NCI-H2227 (cell line): Measurements from ENCODE around the gene CLEC4C.
"Not testable (repeated sequence)": the region's sequence is repeated elsewhere in the genome, so short reads cannot be mapped to it uniquely, and the experiment has no call there.

Experiments
- DNase-seq: peaks from one replicate; lab custom pipeline; 2025; ENCODE audit not compliant: unreplicated experiment; lab: John Stamatoyannopoulos, UW

Gene CLEC4C

GRCh38 chr12:7747246-7747645 lies at the start of gene CLEC4C:
Gene CLEC4C, minus strand, starts transcription at chr12:7747375. Its CDS starts 27 bp downstream, at chr12:7747348.
- DNase-seq: no peak

- no peak for DNase-seq
Observed at GRCh38 chr12:7793211-7793610, 46.0 kb upstream of the CLEC4C start.

- not testable (repeated sequence) for DNase-seq
Observed at GRCh38 chr12:7788884-7789528, 41.8 kb upstream of the CLEC4C start, which contains the start of gene NANOG. Gene NANOG, plus strand, starts transcription at chr12:7789402. Its CDS starts 213 bp downstream, at chr12:7789615.

- no peak for DNase-seq
Observed at GRCh38 chr12:7788294-7788660, 41.1 kb upstream of the CLEC4C start.

GRCh38 chr12:7787574-7788293 lies 40.6 kb upstream of the CLEC4C start:
- no peak for DNase-seq

- DNase-seq: no peak
Observed at GRCh38 chr12:7784701-7785100, 37.5 kb upstream of the CLEC4C start.

GRCh38 chr12:7783433-7783832 lies 36.3 kb upstream of the CLEC4C start:
- DNase-seq: not testable (repeated sequence)

GRCh38 chr12:7782055-7782454 lies 34.9 kb upstream of the CLEC4C start:
- DNase-seq: no peak

- no peak for DNase-seq
Observed at GRCh38 chr12:7781274-7781673, 34.1 kb upstream of the CLEC4C start.

- no peak for DNase-seq
Observed at GRCh38 chr12:7769999-7770398, 22.8 kb upstream of the CLEC4C start.

GRCh38 chr12:7758766-7759140 lies 11.6 kb upstream of the CLEC4C start:
- DNase-seq: no peak

GRCh38 chr12:7756993-7757392 lies 9.8 kb upstream of the CLEC4C start:
- no peak for DNase-seq

GRCh38 chr12:7755668-7756067 lies 8.5 kb upstream of the CLEC4C start:
- DNase-seq: not testable (repeated sequence)

GRCh38 chr12:7751941-7752922 lies 5.1 kb upstream of the CLEC4C start:
- not testable (repeated sequence) for DNase-seq

- no peak for DNase-seq
Observed at GRCh38 chr12:7751394-7751793, 4.2 kb upstream of the CLEC4C start.

- DNase-seq: no peak
Observed at GRCh38 chr12:7750350-7750749, 3.2 kb upstream of the CLEC4C start.

GRCh38 chr12:7749442-7749841 lies 2.3 kb upstream of the CLEC4C start:
- DNase-seq: no peak

GRCh38 chr12:7748852-7749251 lies 1.7 kb upstream of the CLEC4C start:
- no peak for DNase-seq

- DNase-seq: no peak
Observed at GRCh38 chr12:7732993-7733392, 14.2 kb downstream of the CLEC4C start.

- DNase-seq: no peak
Observed at GRCh38 chr12:7731486-7731885, 15.7 kb downstream of the CLEC4C start.

- DNase-seq: not testable (repeated sequence)
Observed at GRCh38 chr12:7730984-7731383, 16.2 kb downstream of the CLEC4C start.
